HepG2 (cell line): ENCODE measurements around the gene ACP2. TPM values are rescaled to one million over a fixed set of nuclear protein-coding genes. Genes with fewer than 3 reads are reported as not detected.

Source experiments
- AKNA ChIP-seq: sonication (generic); formaldehyde crosslinking; IDR thresholded peaks from 2 replicates; pipeline ENCODE4 v1.4.0; 2020; ENCODE audit warnings: missing genetic modification reagents, borderline replicate concordance
- ERF ChIP-seq: IDR thresholded peaks from 2 replicates; pipeline ENCODE4 v1.6.1; 2018; ENCODE audit warnings: missing biosample characterization, missing genetic modification reagents
- HOMEZ ChIP-seq: IDR thresholded peaks from 2 replicates; pipeline ENCODE4 v1.6.1; 2016; ENCODE audit warnings: low read depth
- TBX2 ChIP-seq: sonication (generic); formaldehyde crosslinking; IDR thresholded peaks from 2 replicates; pipeline ENCODE4 v1.5.0; 2020; ENCODE audit warnings: missing genetic modification reagents, mild to moderate bottlenecking, borderline replicate concordance
- ZNF20 ChIP-seq: sonication (generic); formaldehyde crosslinking; IDR thresholded peaks from 2 replicates; pipeline ENCODE4 v1.4.0; 2020; ENCODE audit warnings: mild to moderate bottlenecking, moderate library complexity, missing genetic modification reagents
- ZNF788 ChIP-seq: sonication (generic); formaldehyde crosslinking; IDR thresholded peaks from 2 replicates; pipeline ENCODE4 v1.5.0; 2020; ENCODE audit warnings: mild to moderate bottlenecking, missing genetic modification reagents, borderline replicate concordance
- ZNF878 ChIP-seq: sonication (generic); formaldehyde crosslinking; IDR thresholded peaks from 2 replicates; pipeline ENCODE4 v1.8.1; 2023; ENCODE audit warnings: mild to moderate bottlenecking, missing genetic modification reagents, moderate library complexity
- ZZZ3 ChIP-seq: sonication (generic); formaldehyde crosslinking; IDR thresholded peaks from 2 replicates; pipeline ENCODE4 v1.4.0; 2020; ENCODE audit warnings: missing genetic modification reagents, mild to moderate bottlenecking, borderline replicate concordance
- polyA plus RNA-seq, 8 experiments: library from polyadenylated mRNA; depleted of rRNA in 3 of 8; stranded (reverse) in 7 of 8; unstranded in 1 of 8; fragments of >200 nt; fragmentation: Illumina TruSeq in 4 of 8; extraction: Trizol in 4 of 8; gene quantifications; 2 replicates each; pipeline versions ENCODE4 v1.2.1 to v1.2.3, GENCODE V29; 2011 to 2016; ENCODE audit warnings: low read depth in 4 of 8, missing spikeins in 1 of 8, mixed read lengths in 1 of 8; ENCODE audit not compliant: insufficient read depth in 1 of 8
- total RNA-seq, 5 experiments: library from RNA; depleted of rRNA; stranded (reverse); fragments of >200 nt; fragmentation: Illumina TruSeq; extraction: Trizol; gene quantifications; 2 replicates each; pipeline ENCODE4 v1.2.3, GENCODE V29; 2016; ENCODE audit warnings: low read depth in 1 of 5

The ACP2 gene
- total and polyA plus RNA-seq, 2 of the 13 experiments (the other 11 are each of a cell fraction or from before 2014, with no cell fraction given): 17.7 to 20.2 TPM

GRCh38 chr11:47259232-47259977 lies 10.8 kb upstream of the ACP2 start (continued):
- no peak for TF ChIP-seq ZNF20 (CRISPR knock-in tag)
- TF ChIP-seq ERF (CRISPR knock-in tag): 0 out of 2 replicates have a peak, but pooled peaks have one; percentile 34
- no peak for TF ChIP-seq TBX2
- TF ChIP-seq ZNF878 (CRISPR knock-in tag): no peak
- no peak for TF ChIP-seq ZNF788 (CRISPR knock-in tag)
- TF ChIP-seq HOMEZ (CRISPR knock-in tag): no peak
- TF ChIP-seq AKNA (CRISPR knock-in tag): no peak
- TF ChIP-seq ZZZ3 (CRISPR knock-in tag): no peak
